ENCODE results near the gene GDI1. TPM values are rescaled to one million over a fixed set of nuclear protein-coding genes. Genes with fewer than 3 reads are reported as not detected.

Gene GDI1
- polyA plus RNA-seq, 1 donor (not counting 4 experiments of a cell fraction or from before 2014, with no cell fraction given): 61.8 TPM

DNA sequence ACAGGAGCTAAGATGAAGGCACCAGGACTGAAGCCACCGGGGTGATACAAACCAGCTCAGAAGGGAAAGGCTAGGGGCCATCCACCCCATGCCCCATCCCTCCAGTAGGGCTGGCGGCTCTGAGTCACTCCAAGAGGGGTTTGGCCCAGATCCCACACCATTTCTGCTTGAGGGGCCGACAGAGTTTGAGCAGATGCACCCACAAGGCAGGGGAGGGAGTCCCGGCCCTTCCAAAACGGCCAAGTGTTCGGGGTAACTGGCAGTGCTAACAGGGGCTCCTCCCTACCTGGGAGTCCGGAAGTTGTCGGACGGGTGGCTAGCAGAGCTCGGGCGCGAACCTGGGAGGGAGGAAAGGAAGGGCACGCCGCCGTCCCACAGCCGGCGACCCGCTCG lies 53.1 kb downstream of the GDI1 start:
- no peak for FAIRE-seq
- Histone ChIP-seq H3K27ac (ENCODE audit: control insufficient read depth, insufficient read depth, low read length) (peak overlapping the region; percentile 1), H2AFZ (ENCODE audit: control insufficient read depth, low read length) (no peak overlapping the region)

DNA sequence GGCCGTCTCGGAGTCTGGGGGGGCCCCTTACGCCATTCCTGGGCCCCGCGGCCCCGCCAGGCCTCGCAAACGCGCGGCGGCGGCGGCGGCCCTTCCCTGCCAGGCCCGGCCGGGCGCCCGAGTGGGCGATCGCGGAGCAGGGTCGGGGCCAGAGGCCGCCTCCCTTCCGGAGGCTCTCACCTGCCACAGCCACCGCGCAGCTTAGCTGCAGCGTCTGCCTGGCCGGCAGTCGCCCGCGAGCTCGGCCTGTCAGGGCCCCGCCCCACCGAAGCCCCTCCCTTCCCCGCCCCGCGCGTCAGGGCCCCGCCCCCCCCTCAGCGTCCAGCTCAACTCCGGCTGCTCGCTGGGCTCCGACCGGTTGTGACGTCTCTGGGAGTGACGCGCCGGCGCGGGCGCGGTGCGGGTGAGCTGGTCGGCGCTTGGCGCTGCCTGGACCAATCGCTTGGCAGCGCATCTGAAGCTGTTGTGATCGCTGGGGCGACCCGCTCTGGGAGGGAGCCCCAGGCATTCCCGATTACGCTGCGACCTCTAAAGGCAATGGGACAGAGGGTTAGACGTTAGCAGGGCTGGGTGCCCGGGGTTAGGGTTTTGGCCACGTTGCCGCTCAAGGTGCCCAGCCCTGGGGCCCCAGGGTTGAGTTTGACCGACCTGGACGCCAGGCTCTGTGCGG lies 53.6 kb downstream of the GDI1 start, which contains the start of gene SLC10A3:
TSS of gene SLC10A3 (minus strand) at position 216 of the 670 bp plus-strand sequence. CDS start 1,689 bp downstream, outside the sequence.
- Histone ChIP-seq H3K36me3 (ENCODE audit: control insufficient read depth in 2 of 2, extremely low read depth in 1 of 2, insufficient read depth in 2 of 2, low read length in 2 of 2) (peaks cover 0 to 2% of the 10 kb centered on the region in 2 experiments), H3K9me3 (ENCODE audit: control insufficient read depth, low read depth, low read length) (no peaks in the 10 kb centered on the region), H3K27ac (ENCODE audit: control insufficient read depth, insufficient read depth, low read length) (peak within 1 kb of the TSS; percentile 78), H3K27me3 (ENCODE audit: control insufficient read depth, extremely low read depth, insufficient read depth, low read length) (no peaks in the 10 kb centered on the region), H3K4me2 (ENCODE audit: control insufficient read depth, extremely low read depth, insufficient read depth, low read depth, low read length) (peak within 1 kb of the TSS; percentile 77), H3K9ac (ENCODE audit: control insufficient read depth, extremely low read depth, insufficient read depth, low read length) (peak within 1 kb of the TSS; percentile 70), H3K9me1 (ENCODE audit: control insufficient read depth, extremely low read depth, insufficient read depth, low read length) (no peaks in the 10 kb centered on the region), H3K4me3 (ENCODE audit: control insufficient read depth in 2 of 3, extremely low read depth in 1 of 3, insufficient read depth in 2 of 3, low read depth in 1 of 3, low read length in 3 of 3) (peak within 1 kb of the TSS; percentile 55 to 71 (median 58)), H2AFZ (ENCODE audit: control insufficient read depth, low read length) (peak within 1 kb of the TSS; percentile 87), H3K4me1 (ENCODE audit: control insufficient read depth, extremely low read depth, insufficient read depth, low read length) (peaks cover 7% of the 10 kb centered on the region), H3K79me2 (ENCODE audit: control insufficient read depth, insufficient read depth, low read length) (peaks cover 5% of the 10 kb centered on the region), H4K20me1 (ENCODE audit: control insufficient read depth, extremely low read depth, insufficient read depth, low read length) (no peaks in the 10 kb centered on the region)
- dilution Hi-C loops (cut with MboI; ENCODE audit: extremely low pct_ligation_motif_present, low sequenced_read_pairs): no loop called here
- TF ChIP-seq, protein P1, sequence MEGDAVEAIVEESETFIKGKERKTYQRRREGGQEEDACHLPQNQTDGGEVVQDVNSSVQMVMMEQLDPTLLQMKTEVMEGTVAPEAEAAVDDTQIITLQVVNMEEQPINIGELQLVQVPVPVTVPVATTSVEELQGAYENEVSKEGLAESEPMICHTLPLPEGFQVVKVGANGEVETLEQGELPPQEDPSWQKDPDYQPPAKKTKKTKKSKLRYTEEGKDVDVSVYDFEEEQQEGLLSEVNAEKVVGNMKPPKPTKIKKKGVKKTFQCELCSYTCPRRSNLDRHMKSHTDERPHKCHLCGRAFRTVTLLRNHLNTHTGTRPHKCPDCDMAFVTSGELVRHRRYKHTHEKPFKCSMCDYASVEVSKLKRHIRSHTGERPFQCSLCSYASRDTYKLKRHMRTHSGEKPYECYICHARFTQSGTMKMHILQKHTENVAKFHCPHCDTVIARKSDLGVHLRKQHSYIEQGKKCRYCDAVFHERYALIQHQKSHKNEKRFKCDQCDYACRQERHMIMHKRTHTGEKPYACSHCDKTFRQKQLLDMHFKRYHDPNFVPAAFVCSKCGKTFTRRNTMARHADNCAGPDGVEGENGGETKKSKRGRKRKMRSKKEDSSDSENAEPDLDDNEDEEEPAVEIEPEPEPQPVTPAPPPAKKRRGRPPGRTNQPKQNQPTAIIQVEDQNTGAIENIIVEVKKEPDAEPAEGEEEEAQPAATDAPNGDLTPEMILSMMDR (optimal IDR thresholded peaks at IDR 0.05 in 1 of 3, IDR thresholded peaks at IDR 0.05 in 1 of 3, conservative IDR thresholded peaks at IDR 0.05 in 1 of 3; ENCODE audit: extremely low read depth in 1 of 3, insufficient read depth in 2 of 3, low read length in 3 of 3): no peak
- TF ChIP-seq EZH2 (IDR thresholded peaks at IDR 0.05; ENCODE audit: low read length): no peak
- no peak for FAIRE-seq
- peak; percentile 60 for DNase-seq (ENCODE audit: low read depth, low spot score)

More for the DNA sequence above, 53.1 kb downstream of the GDI1 start:
- peaks cover 7% of the 10 kb centered on the region for H3K4me1 ChIP-seq (ENCODE audit: control insufficient read depth, extremely low read depth, insufficient read depth, low read length)
- H3K36me3 ChIP-seq (ENCODE audit: control insufficient read depth in 2 of 2, extremely low read depth in 1 of 2, insufficient read depth in 2 of 2, low read length in 2 of 2): peaks cover 0 to 2% of the 10 kb centered on the region in 2 experiments
- no peaks in the 10 kb centered on the region for H3K9me3 ChIP-seq (ENCODE audit: control insufficient read depth, low read depth, low read length)
- no peak for TF ChIP-seq EZH2 (IDR thresholded peaks at IDR 0.05; ENCODE audit: low read length)
- TF ChIP-seq, protein P1 (optimal IDR thresholded peaks at IDR 0.05 in 1 of 3, IDR thresholded peaks at IDR 0.05 in 1 of 3, conservative IDR thresholded peaks at IDR 0.05 in 1 of 3; ENCODE audit: extremely low read depth in 1 of 3, insufficient read depth in 2 of 3, low read length in 3 of 3): no peak
- H3K9me1 ChIP-seq (ENCODE audit: control insufficient read depth, extremely low read depth, insufficient read depth, low read length): no peaks in the 10 kb centered on the region
- H4K20me1 ChIP-seq (ENCODE audit: control insufficient read depth, extremely low read depth, insufficient read depth, low read length): no peaks in the 10 kb centered on the region
- H3K79me2 ChIP-seq (ENCODE audit: control insufficient read depth, insufficient read depth, low read length): peaks cover 8% of the 10 kb centered on the region
- dilution Hi-C loops (cut with MboI; ENCODE audit: extremely low pct_ligation_motif_present, low sequenced_read_pairs): no loop called here
- DNase-seq (ENCODE audit: low read depth, low spot score): peak; percentile 1
- peak overlapping the region; percentile 61 for H3K9ac ChIP-seq (ENCODE audit: control insufficient read depth, extremely low read depth, insufficient read depth, low read length)
- H3K27me3 ChIP-seq (ENCODE audit: control insufficient read depth, extremely low read depth, insufficient read depth, low read length): no peaks in the 10 kb centered on the region
- peak overlapping the region; percentile 65 for H3K4me2 ChIP-seq (ENCODE audit: control insufficient read depth, extremely low read depth, insufficient read depth, low read depth, low read length)
- peak overlapping the region; percentile 42 to 71 (median 43) for H3K4me3 ChIP-seq (ENCODE audit: control insufficient read depth in 2 of 3, extremely low read depth in 1 of 3, insufficient read depth in 2 of 3, low read depth in 1 of 3, low read length in 3 of 3)

Small RNA genes lying within 50 kb of the gene (small RNA-seq; reads per million reads assigned to genes)
- gene MIR6858 (ENCODE audit: insufficient read length in 3 of 3, low read depth in 3 of 3, low replicate concordance in 1 of 3): 0 reads per million in 3 experiments
- gene SNORA70 (ENCODE audit: insufficient read length in 3 of 3, low read depth in 3 of 3, low replicate concordance in 1 of 3): 0 reads per million in 3 experiments

Other genes with a start within 250 kb of the GDI1 start
- not detected in 3 replicates for gene OPN1MW2, start 217.4 kb upstream of the GDI1 start, polyA plus RNA-seq
- gene OPN1MW3, start 179.6 kb upstream of the GDI1 start, polyA plus RNA-seq: not detected in 3 replicates
- gene TEX28, start 142.0 kb upstream of the GDI1 start, polyA plus RNA-seq: not detected in 3 replicates
- gene TKTL1, start 141.4 kb upstream of the GDI1 start, polyA plus RNA-seq: not detected in 3 replicates
- 245 to 536 TPM (median 343 TPM) in 3 replicates for gene FLNA, start 62.5 kb upstream of the GDI1 start, polyA plus RNA-seq
- gene EMD, start 57.9 kb upstream of the GDI1 start, polyA plus RNA-seq: 32.7 to 65.5 TPM (median 36.9 TPM) in 3 replicates
- 2,926 to 3,552 TPM (median 3,414 TPM) in 3 replicates for gene RPL10, start 38.8 kb upstream of the GDI1 start, polyA plus RNA-seq
- 16.7 to 37.6 TPM (median 17.1 TPM) in 3 replicates for gene DNASE1L1, start 27.9 kb upstream of the GDI1 start, polyA plus RNA-seq
- gene TAFAZZIN, start 25.6 kb upstream of the GDI1 start, polyA plus RNA-seq: 16.3 to 20.6 TPM (median 19.9 TPM) in 3 replicates
- gene ATP6AP1, start 8.5 kb upstream of the GDI1 start, polyA plus RNA-seq: 42.4 to 85.5 TPM (median 74.1 TPM) in 3 replicates
- gene FAM50A, start 7.0 kb downstream of the GDI1 start, polyA plus RNA-seq: 34.0 to 40.0 TPM (median 35.7 TPM) in 3 replicates
- 7.6 to 14.2 TPM (median 13.0 TPM) in 3 replicates for gene PLXNA3, start 21.1 kb downstream of the GDI1 start, polyA plus RNA-seq
- 6.3 to 11.4 TPM (median 9.3 TPM) in 3 replicates for gene LAGE3, start 42.1 kb downstream of the GDI1 start, polyA plus RNA-seq
- gene UBL4A, start 49.5 kb downstream of the GDI1 start, polyA plus RNA-seq: 15.2 to 26.7 TPM (median 20.4 TPM) in 3 replicates
- 8.1 to 15.9 TPM (median 15.0 TPM) in 3 replicates for gene SLC10A3, start 53.5 kb downstream of the GDI1 start, polyA plus RNA-seq
- gene FAM3A, start 79.1 kb downstream of the GDI1 start, polyA plus RNA-seq: 15.8 to 25.3 TPM (median 21.4 TPM) in 3 replicates
- gene G6PD, start 109.7 kb downstream of the GDI1 start, polyA plus RNA-seq: 26.8 to 71.9 TPM (median 41.6 TPM) in 3 replicates
- 15.1 to 19.9 TPM (median 16.5 TPM) in 3 replicates for gene IKBKG, start 110.5 kb downstream of the GDI1 start, polyA plus RNA-seq
- not detected in 3 replicates for gene CTAG1A, start 148.0 kb downstream of the GDI1 start, polyA plus RNA-seq
- not detected in 3 replicates for gene CTAG1B, start 182.1 kb downstream of the GDI1 start, polyA plus RNA-seq
- gene CTAG2, start 216.4 kb downstream of the GDI1 start, polyA plus RNA-seq: not detected in 3 replicates